ENCODE data around the gene C3orf70. TPM values are rescaled to one million over a fixed set of nuclear protein-coding genes. Genes with fewer than 3 reads are reported as not detected.

Gene C3orf70
- total RNA-seq, 5 donors from 2014 or later (not counting 1 experiment from before 2014, with no cell fraction given): not detected

GRCh38 chr3:185164428-185165217, 11.8 kb upstream of the C3orf70 start:
- peaks cover 0 to 6% of the 10 kb centered on the region in 2 experiments for H3K27me3 ChIP-seq (replicated peaks in 1 of 2; ENCODE audit: control insufficient read depth in 2 of 2, extremely low read depth in 1 of 2, insufficient read depth in 2 of 2, low read length in 1 of 2)
- Mint-ChIP-seq H3K27ac (no peak overlapping the region), H3K4me1 (no peaks in the 10 kb centered on the region), H3K4me3 (no peak overlapping the region), H3K9me3 (no peaks in the 10 kb centered on the region), H3K36me3 (no peaks in the 10 kb centered on the region), H3K27me3 (peaks cover 6 to 7% of the 10 kb centered on the region in 2 donors)
- H3K9me3 ChIP-seq: no peaks in the 10 kb centered on the region
- ChIA-PET POLR2A (no interaction called here), CTCF (interaction anchor here in 1 of 2 donors (0.6 kb wide), 1 partner anchor 1973 kb away, joined by 3 read pairs; no protein-coding TSS in a partner anchor)
- no peak overlapping the region for H3K4me3 ChIP-seq (ENCODE audit: control insufficient read depth in 1 of 2, extremely low read depth in 1 of 2, low read length in 1 of 2)
- H3K4me1 ChIP-seq (ENCODE audit: control insufficient read depth in 1 of 2, extremely low read depth in 1 of 2, insufficient read depth in 2 of 2, low read length in 2 of 2): no peaks in the 10 kb centered on the region
- H3K27ac ChIP-seq (ENCODE audit: low read length): no peak overlapping the region
- no peaks in the 10 kb centered on the region for H3K36me3 ChIP-seq (ENCODE audit: control insufficient read depth in 2 of 2, extremely low read depth in 1 of 2, insufficient read depth in 1 of 2, low read length in 1 of 2)
- ATAC-seq (replicated peaks in 1 of 4) (no peak), DNase-seq (no peak)
- 93% methylated on average over 3 of the region's 6 CpGs for WGBS (ENCODE audit: insufficient coverage)

GRCh38 chr3:185162634-185163033, 9.8 kb upstream of the C3orf70 start:
- ATAC-seq (replicated peaks in 1 of 4): no peak
- H3K4me3 Mint-ChIP-seq: no peak overlapping the region
- Histone ChIP-seq H3K27ac (ENCODE audit: low read length) (no peak overlapping the region), H3K4me3 (ENCODE audit: control insufficient read depth in 1 of 2, extremely low read depth in 1 of 2, low read length in 1 of 2) (no peak overlapping the region), H3K27me3 (replicated peaks in 1 of 2; ENCODE audit: control insufficient read depth in 2 of 2, extremely low read depth in 1 of 2, insufficient read depth in 2 of 2, low read length in 1 of 2) (peaks cover 0 to 6% of the 10 kb centered on the region in 2 experiments), H3K4me1 (ENCODE audit: control insufficient read depth in 1 of 2, extremely low read depth in 1 of 2, insufficient read depth in 2 of 2, low read length in 2 of 2) (no peaks in the 10 kb centered on the region), H3K36me3 (ENCODE audit: control insufficient read depth in 2 of 2, extremely low read depth in 1 of 2, insufficient read depth in 1 of 2, low read length in 1 of 2) (no peaks in the 10 kb centered on the region), H3K9me3 (no peaks in the 10 kb centered on the region)
- DNase-seq: no peak
- H3K36me3 Mint-ChIP-seq: no peaks in the 10 kb centered on the region
- H3K4me1 Mint-ChIP-seq: no peaks in the 10 kb centered on the region
- CTCF ChIA-PET: no interaction called here
- POLR2A ChIA-PET: no interaction called here
- H3K27me3 Mint-ChIP-seq: peaks cover 10 to 13% of the 10 kb centered on the region in 2 donors
- H3K27ac Mint-ChIP-seq: no peak overlapping the region
- H3K9me3 Mint-ChIP-seq: no peaks in the 10 kb centered on the region
- WGBS (ENCODE audit: insufficient coverage): 89% methylated on average over 8 of the region's 8 CpGs

- DNase-seq (no peak), ATAC-seq (replicated peaks in 1 of 4) (no peak)
- 63% methylated on average over 3 of the region's 5 CpGs for WGBS (ENCODE audit: insufficient coverage)
- ChIA-PET POLR2A (no interaction called here), CTCF (no interaction called here)
- Histone ChIP-seq H3K27ac (ENCODE audit: low read length) (no peak overlapping the region), H3K4me1 (ENCODE audit: control insufficient read depth in 1 of 2, extremely low read depth in 1 of 2, insufficient read depth in 2 of 2, low read length in 2 of 2) (no peaks in the 10 kb centered on the region), H3K27me3 (replicated peaks in 1 of 2; ENCODE audit: control insufficient read depth in 2 of 2, extremely low read depth in 1 of 2, insufficient read depth in 2 of 2, low read length in 1 of 2) (peaks cover 0 to 6% of the 10 kb centered on the region in 2 experiments), H3K36me3 (ENCODE audit: control insufficient read depth in 2 of 2, extremely low read depth in 1 of 2, insufficient read depth in 1 of 2, low read length in 1 of 2) (no peaks in the 10 kb centered on the region), H3K4me3 (ENCODE audit: control insufficient read depth in 1 of 2, extremely low read depth in 1 of 2, low read length in 1 of 2) (no peak overlapping the region), H3K9me3 (no peaks in the 10 kb centered on the region)
- no peak overlapping the region for H3K27ac Mint-ChIP-seq
- no peak overlapping the region for H3K4me3 Mint-ChIP-seq
- H3K36me3 Mint-ChIP-seq: no peaks in the 10 kb centered on the region
- H3K9me3 Mint-ChIP-seq: no peaks in the 10 kb centered on the region
- no peaks in the 10 kb centered on the region for H3K4me1 Mint-ChIP-seq
- H3K27me3 Mint-ChIP-seq: peaks cover 13 to 18% of the 10 kb centered on the region in 2 donors
These were observed 8.9 kb upstream of the C3orf70 start for GRCh38 chr3:185161761-185162160.

DNA sequence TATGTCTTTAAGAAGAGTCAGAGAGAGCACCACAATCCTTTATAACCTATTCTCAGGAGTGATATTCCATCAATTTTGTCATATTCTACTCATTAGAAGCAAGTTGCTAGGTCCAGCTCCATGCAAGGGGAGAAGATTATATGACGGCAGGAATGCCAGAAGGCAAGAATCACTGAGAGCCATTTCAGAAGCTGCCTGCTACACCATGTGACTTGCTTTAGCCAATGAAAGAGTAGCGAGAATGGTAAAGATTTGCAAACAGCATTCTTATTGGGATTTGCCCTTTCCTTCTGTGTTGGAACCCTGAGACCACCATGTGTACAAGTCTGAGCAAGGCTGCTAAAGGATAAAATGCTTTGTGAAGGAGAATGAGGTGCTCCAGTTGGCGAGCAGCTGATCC, 4.5 kb upstream of the C3orf70 start:
- peaks cover 3 to 27% of the 10 kb centered on the region in 2 experiments for H3K27me3 ChIP-seq (replicated peaks in 1 of 2; ENCODE audit: control insufficient read depth in 2 of 2, extremely low read depth in 1 of 2, insufficient read depth in 2 of 2, low read length in 1 of 2)
- H3K4me1 ChIP-seq (ENCODE audit: control insufficient read depth in 1 of 2, extremely low read depth in 1 of 2, insufficient read depth in 2 of 2, low read length in 2 of 2): peaks cover 0 to 7% of the 10 kb centered on the region in 2 experiments
- no peak overlapping the region for H3K4me3 Mint-ChIP-seq
- no peaks in the 10 kb centered on the region for H3K36me3 ChIP-seq (ENCODE audit: control insufficient read depth in 2 of 2, extremely low read depth in 1 of 2, insufficient read depth in 1 of 2, low read length in 1 of 2)
- ChIA-PET CTCF (no interaction called here), POLR2A (no interaction called here)
- no peak overlapping the region for H3K27ac ChIP-seq (ENCODE audit: low read length)
- H3K27ac Mint-ChIP-seq: no peak overlapping the region
- 100% methylated on average over 2 of the region's 3 CpGs for WGBS (ENCODE audit: insufficient coverage)
- peaks cover 0 to 3% (median 3%) of the 10 kb centered on the region in 3 donors for H3K4me1 Mint-ChIP-seq
- DNase-seq (no peak), ATAC-seq (replicated peaks in 1 of 4) (no peak)
- no peak overlapping the region for H3K4me3 ChIP-seq (ENCODE audit: control insufficient read depth in 1 of 2, extremely low read depth in 1 of 2, low read length in 1 of 2)
- H3K9me3 Mint-ChIP-seq: no peaks in the 10 kb centered on the region
- peaks cover 17 to 21% of the 10 kb centered on the region in 2 donors for H3K27me3 Mint-ChIP-seq
- H3K9me3 ChIP-seq: no peaks in the 10 kb centered on the region
- H3K36me3 Mint-ChIP-seq: no peaks in the 10 kb centered on the region

GRCh38 chr3:185155678-185156077, 2.8 kb upstream of the C3orf70 start:
- Mint-ChIP-seq H3K27ac (no peak overlapping the region), H3K4me1 (peaks cover 0 to 6% (median 6%) of the 10 kb centered on the region in 3 donors), H3K36me3 (no peaks in the 10 kb centered on the region), H3K4me3 (no peak overlapping the region), H3K9me3 (no peaks in the 10 kb centered on the region), H3K27me3 (peaks cover 29 to 33% of the 10 kb centered on the region in 2 donors)
- H3K27ac ChIP-seq (ENCODE audit: low read length): no peak overlapping the region
- no peaks in the 10 kb centered on the region for H3K9me3 ChIP-seq
- ChIA-PET POLR2A (no interaction called here), CTCF (no interaction called here)
- no peak for DNase-seq
- ATAC-seq (replicated peaks in 1 of 4): no peak
- peaks cover 13 to 27% of the 10 kb centered on the region in 2 experiments for H3K27me3 ChIP-seq (replicated peaks in 1 of 2; ENCODE audit: control insufficient read depth in 2 of 2, extremely low read depth in 1 of 2, insufficient read depth in 2 of 2, low read length in 1 of 2)
- H3K36me3 ChIP-seq (ENCODE audit: control insufficient read depth in 2 of 2, extremely low read depth in 1 of 2, insufficient read depth in 1 of 2, low read length in 1 of 2): no peaks in the 10 kb centered on the region
- no CpG with 5 or more reads among the region's 5 CpGs for WGBS (ENCODE audit: insufficient coverage)
- no peak overlapping the region for H3K4me3 ChIP-seq (ENCODE audit: control insufficient read depth in 1 of 2, extremely low read depth in 1 of 2, low read length in 1 of 2)
- H3K4me1 ChIP-seq (ENCODE audit: control insufficient read depth in 1 of 2, extremely low read depth in 1 of 2, insufficient read depth in 2 of 2, low read length in 2 of 2): peaks cover 3 to 10% of the 10 kb centered on the region in 2 experiments

GRCh38 chr3:185153861-185154629, 1.2 kb upstream of the C3orf70 start:
- Mint-ChIP-seq H3K27me3 (peaks cover 33 to 39% of the 10 kb centered on the region in 2 donors), H3K4me1 (peaks cover 0 to 6% (median 6%) of the 10 kb centered on the region in 3 donors), H3K9me3 (no peaks in the 10 kb centered on the region), H3K4me3 (no peak overlapping the region), H3K27ac (no peak overlapping the region), H3K36me3 (no peaks in the 10 kb centered on the region)
- Histone ChIP-seq H3K4me3 (ENCODE audit: control insufficient read depth in 1 of 2, extremely low read depth in 1 of 2, low read length in 1 of 2) (no peak overlapping the region), H3K27me3 (replicated peaks in 1 of 2; ENCODE audit: control insufficient read depth in 2 of 2, extremely low read depth in 1 of 2, insufficient read depth in 2 of 2, low read length in 1 of 2) (peaks cover 19 to 29% of the 10 kb centered on the region in 2 experiments), H3K9me3 (no peaks in the 10 kb centered on the region), H3K4me1 (ENCODE audit: control insufficient read depth in 1 of 2, extremely low read depth in 1 of 2, insufficient read depth in 2 of 2, low read length in 2 of 2) (peaks cover 3 to 10% of the 10 kb centered on the region in 2 experiments), H3K36me3 (ENCODE audit: control insufficient read depth in 2 of 2, extremely low read depth in 1 of 2, insufficient read depth in 1 of 2, low read length in 1 of 2) (no peaks in the 10 kb centered on the region), H3K27ac (ENCODE audit: low read length) (no peak overlapping the region)
- POLR2A ChIA-PET: no interaction called here
- DNase-seq (no peak), ATAC-seq (replicated peaks in 1 of 4) (no peak)
- WGBS (ENCODE audit: insufficient coverage): 90% methylated on average over 15 of the region's 16 CpGs
- CTCF ChIA-PET: no interaction called here
